Measurements from ENCODE around the gene TRAPPC14. TPM values are rescaled to one million over a fixed set of nuclear protein-coding genes. Genes with fewer than 3 reads are reported as not detected.
A peak's percentile ranks its signal among the peaks of the same experiment; 100 is the strongest.
"Not testable (repeated sequence)": the region's sequence is repeated elsewhere in the genome, so short reads cannot be mapped to it uniquely, and the experiment has no call there.

TRAPPC14 gene
- total RNA-seq, 6 experiments from 2014 or later, result 8.2 to 14.6 (median 10.3) TPM

DNA sequence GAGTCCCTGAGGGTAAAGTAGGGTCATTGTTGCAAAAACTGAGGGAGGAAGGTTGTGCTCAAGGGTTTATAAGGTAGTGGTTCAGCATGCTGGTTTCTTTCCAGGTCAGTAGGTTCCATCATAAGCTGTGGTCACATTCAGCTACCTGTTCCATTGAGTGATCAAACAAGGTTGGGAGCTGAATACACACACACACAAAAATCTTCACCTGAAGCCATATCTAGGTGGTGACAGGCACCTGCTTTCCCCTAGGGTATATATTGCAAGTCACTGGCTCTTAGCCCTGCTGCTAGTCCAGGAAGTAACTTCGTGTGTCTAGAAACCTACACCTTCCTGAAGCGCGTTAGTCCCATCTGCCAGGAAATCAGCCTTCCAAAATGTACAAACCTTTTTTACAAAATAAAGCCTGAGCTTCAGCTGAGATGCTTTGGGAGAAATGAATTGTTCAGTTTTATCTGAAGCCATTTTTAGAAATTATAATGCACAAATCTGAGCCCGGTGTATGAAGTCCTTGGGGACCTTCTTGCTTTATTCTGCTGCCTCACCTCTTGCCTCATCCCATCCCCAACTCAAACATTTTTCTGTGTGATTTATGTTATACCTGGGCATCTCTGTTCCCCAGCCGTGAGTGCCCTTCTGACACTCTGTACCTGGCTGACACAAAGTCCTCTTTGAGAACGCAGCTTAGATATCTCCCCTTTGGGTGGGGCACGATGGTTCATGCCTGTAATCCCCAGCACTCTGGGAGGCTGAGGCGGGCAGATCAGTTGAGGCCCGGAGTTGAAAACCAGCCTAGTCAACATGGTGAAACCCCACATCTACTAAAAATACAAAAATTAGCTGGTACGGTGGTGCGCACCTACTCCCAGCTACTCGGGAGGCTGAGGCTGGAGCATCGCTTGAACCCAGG lies 20.4 kb downstream of the TRAPPC14 start:
- DNase-seq (no peak), ATAC-seq (no peak)
- Histone ChIP-seq H3K4me1 (peaks cover 0 to 17% (median 0%) of the 10 kb centered on the region in 4 donors), H3K9me3 (no peaks in the 10 kb centered on the region), H3K27ac (no peak overlapping the region), H3K36me3 (no peaks in the 10 kb centered on the region), H3K4me3 (no peak overlapping the region), H3K27me3 (no peaks in the 10 kb centered on the region)
- TF ChIP-seq, protein P1, sequence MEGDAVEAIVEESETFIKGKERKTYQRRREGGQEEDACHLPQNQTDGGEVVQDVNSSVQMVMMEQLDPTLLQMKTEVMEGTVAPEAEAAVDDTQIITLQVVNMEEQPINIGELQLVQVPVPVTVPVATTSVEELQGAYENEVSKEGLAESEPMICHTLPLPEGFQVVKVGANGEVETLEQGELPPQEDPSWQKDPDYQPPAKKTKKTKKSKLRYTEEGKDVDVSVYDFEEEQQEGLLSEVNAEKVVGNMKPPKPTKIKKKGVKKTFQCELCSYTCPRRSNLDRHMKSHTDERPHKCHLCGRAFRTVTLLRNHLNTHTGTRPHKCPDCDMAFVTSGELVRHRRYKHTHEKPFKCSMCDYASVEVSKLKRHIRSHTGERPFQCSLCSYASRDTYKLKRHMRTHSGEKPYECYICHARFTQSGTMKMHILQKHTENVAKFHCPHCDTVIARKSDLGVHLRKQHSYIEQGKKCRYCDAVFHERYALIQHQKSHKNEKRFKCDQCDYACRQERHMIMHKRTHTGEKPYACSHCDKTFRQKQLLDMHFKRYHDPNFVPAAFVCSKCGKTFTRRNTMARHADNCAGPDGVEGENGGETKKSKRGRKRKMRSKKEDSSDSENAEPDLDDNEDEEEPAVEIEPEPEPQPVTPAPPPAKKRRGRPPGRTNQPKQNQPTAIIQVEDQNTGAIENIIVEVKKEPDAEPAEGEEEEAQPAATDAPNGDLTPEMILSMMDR (IDR thresholded peaks at IDR 0.05), result no peak
- TF ChIP-seq POLR2A (IDR thresholded peaks at IDR 0.05), result no peak
- WGBS (ENCODE audit: insufficient coverage, low coverage, low lambda C conversion rate, missing lambda C conversion rate), result 77% methylated on average over 13 of the region's 13 CpGs
- intact Hi-C loops (cut with DNase I), result loop anchor here (10.0 kb wide), 1 partner anchor 87 kb away; no protein-coding TSS in a partner anchor

DNA sequence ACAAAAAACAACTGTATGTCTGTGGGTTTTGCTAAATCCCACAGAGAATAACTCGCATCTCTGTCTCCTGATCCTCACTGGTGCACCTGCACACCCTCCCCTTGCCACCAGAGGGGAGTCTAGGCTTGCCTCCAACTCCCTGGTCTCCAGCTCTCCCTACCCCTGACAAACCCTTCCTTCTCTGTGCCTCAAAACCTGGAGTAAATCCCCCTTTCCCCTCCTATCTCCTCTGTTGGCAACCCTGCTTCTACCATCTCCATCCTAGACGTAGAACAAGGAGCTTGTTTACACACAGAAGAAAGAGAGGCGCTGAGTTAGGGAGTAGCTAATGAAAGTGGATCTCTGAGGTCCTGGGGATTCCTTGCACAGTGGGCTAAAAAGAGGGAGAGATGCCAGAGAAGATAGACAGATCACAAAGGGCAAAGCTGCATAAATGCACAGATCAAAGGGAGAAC lies 25.8 kb downstream of the TRAPPC14 start:
- TF ChIP-seq, protein P1 (IDR thresholded peaks at IDR 0.05), result peak; percentile 84 to 85 (median 84)
- no peak for TF ChIP-seq POLR2A (IDR thresholded peaks at IDR 0.05)
- H3K4me3 ChIP-seq, result no peak overlapping the region
- WGBS (ENCODE audit: insufficient coverage, low coverage, low lambda C conversion rate, missing lambda C conversion rate), result 21% methylated on average over 3 of the region's 3 CpGs
- H3K27ac ChIP-seq, result no peak overlapping the region
- H3K9me3 ChIP-seq, result no peaks in the 10 kb centered on the region
- no peaks in the 10 kb centered on the region for H3K36me3 ChIP-seq
- peaks cover 0 to 26% (median 0%) of the 10 kb centered on the region in 4 donors for H3K4me1 ChIP-seq
- ATAC-seq, result peak; percentile 77 to 83 (median 78)
- intact Hi-C loops (cut with DNase I), result loop anchor here (10.0 kb wide), 1 partner anchor 92 kb away; no protein-coding TSS in a partner anchor
- H3K27me3 ChIP-seq, result no peaks in the 10 kb centered on the region
- peak in 2 of 3 donors; percentile 67 to 68 for DNase-seq

DNA sequence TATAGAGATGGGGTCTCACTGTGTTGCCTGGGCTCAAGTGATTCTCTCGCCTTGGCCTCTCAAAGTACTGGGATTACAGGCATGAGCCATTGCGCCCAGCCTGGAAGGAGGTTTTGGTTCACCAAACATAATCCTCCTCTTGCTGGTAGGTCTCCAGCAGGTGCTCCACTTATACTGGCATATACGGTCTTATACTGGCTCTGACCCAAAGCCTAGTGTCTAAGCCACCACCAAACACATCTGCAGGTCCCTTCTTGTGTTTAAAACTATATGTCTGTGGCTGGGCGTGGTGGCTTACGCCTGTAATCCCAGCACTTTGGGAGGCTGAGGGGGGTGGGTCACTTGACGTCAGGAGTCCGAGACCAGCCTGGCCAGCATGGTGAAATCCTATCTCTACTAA lies 26.4 kb downstream of the TRAPPC14 start:
- intact Hi-C loops (cut with DNase I), result loop anchor here (10.0 kb wide), 1 partner anchor 93 kb away; no protein-coding TSS in a partner anchor
- no peaks in the 10 kb centered on the region for H3K27me3 ChIP-seq
- no peak for TF ChIP-seq POLR2A (IDR thresholded peaks at IDR 0.05)
- TF ChIP-seq, protein P1 (IDR thresholded peaks at IDR 0.05), result no peak
- H3K4me1 ChIP-seq, result peaks cover 0 to 26% (median 0%) of the 10 kb centered on the region in 4 donors
- 45% methylated on average over 7 of the region's 7 CpGs for WGBS (ENCODE audit: insufficient coverage, low coverage, low lambda C conversion rate, missing lambda C conversion rate)
- no peaks in the 10 kb centered on the region for H3K36me3 ChIP-seq
- H3K27ac ChIP-seq, result no peak overlapping the region
- ATAC-seq (no peak), DNase-seq (no peak)
- no peaks in the 10 kb centered on the region for H3K9me3 ChIP-seq
- peak overlapping the region in 1 of 3 donors; percentile 27 for H3K4me3 ChIP-seq

DNA sequence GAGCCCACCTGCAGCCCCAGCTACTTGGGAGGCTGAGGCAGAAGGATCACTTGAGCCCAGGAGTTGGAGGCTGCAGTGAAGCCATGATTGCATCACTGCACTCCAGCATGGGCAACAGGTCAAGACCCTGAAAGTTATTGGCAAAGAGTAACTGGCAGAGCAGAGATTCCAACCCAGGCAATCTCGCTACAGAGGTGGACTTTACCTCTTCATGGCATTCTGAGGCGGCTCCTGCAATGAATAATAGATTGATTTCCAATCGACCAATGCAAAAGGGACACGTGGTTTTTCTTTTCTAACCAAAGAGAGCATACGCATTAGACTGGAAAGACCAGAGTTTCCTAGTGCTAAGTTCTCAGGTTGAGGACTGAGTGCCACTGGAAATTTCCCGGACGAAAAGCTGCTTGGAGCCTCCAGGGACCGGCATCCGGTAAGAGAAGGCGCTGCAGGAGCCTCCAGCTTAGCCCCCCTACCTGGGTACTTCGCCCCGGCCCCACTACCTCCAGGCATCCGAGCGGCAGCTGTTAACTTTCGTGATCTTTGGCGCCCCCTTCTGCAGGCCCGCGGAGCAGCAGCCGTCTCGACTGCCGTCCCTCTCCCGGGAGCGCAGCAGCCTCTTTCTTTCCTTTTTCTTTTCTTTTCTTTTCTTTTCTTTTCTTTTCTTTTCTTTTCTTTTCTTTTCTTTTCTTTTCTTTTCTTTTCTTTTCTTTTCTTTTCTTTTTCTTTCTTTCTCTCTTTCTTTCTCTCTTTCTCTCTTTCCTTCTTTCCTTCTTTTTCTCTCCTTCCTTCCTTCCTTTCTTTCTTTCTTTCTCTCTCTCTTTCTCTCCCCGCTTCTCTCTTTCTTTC lies 27.7 kb downstream of the TRAPPC14 start:
- intact Hi-C loops (cut with DNase I), result loop anchor here (10.0 kb wide), 1 partner anchor 94 kb away; no protein-coding TSS in a partner anchor

DNA sequence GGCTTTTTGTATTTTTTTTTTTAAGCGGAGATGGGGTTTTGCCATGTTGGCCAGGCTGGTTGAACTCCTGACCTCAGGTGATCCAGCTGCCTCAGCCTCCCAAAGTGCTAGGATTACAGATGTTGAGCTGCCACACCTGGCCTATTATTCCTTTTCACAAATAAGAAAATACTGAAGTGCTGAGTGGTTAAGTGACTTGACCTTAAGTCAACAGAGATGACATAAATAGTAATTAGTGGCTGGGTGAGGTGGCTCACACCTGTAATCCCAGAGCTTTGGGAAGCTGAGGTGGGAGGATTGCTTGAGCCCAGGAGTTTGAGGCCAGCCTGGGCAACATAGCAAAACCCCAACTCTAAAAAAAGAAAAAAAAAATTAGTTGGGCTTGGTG lies 28.3 kb downstream of the TRAPPC14 start:
- not testable (repeated sequence) for H3K4me3 ChIP-seq, ATAC-seq, H3K9me3 ChIP-seq, H3K36me3 ChIP-seq, DNase-seq, H3K27me3 ChIP-seq, H3K27ac ChIP-seq
- intact Hi-C loops (cut with DNase I), result loop anchor here (10.0 kb wide), 1 partner anchor 95 kb away; no protein-coding TSS in a partner anchor
- WGBS (ENCODE audit: insufficient coverage, low coverage, low lambda C conversion rate, missing lambda C conversion rate), result 92% methylated on average over 1 of the region's 1 CpG
- peaks cover 0 to 36% (median 0%) of the 10 kb centered on the region in 4 donors for H3K4me1 ChIP-seq

More for the DNA sequence above, 27.7 kb downstream of the TRAPPC14 start:
- no peak for TF ChIP-seq POLR2A (IDR thresholded peaks at IDR 0.05)
- TF ChIP-seq, protein P1 (IDR thresholded peaks at IDR 0.05), result peak; percentile 79 to 94 (median 88)
- WGBS (ENCODE audit: insufficient coverage, low coverage, low lambda C conversion rate, missing lambda C conversion rate), result 9% methylated on average over 13 of the region's 24 CpGs
- H3K9me3 ChIP-seq, result no peaks in the 10 kb centered on the region
- peaks cover 0 to 32% (median 0%) of the 10 kb centered on the region in 4 donors for H3K4me1 ChIP-seq
- no peaks in the 10 kb centered on the region for H3K36me3 ChIP-seq
- DNase-seq (peak; percentile 84 to 87 (median 86)), ATAC-seq (peak; percentile 65 to 73 (median 68))
- no peaks in the 10 kb centered on the region for H3K27me3 ChIP-seq
- peak overlapping the region; percentile 27 to 49 (median 48) for H3K4me3 ChIP-seq
- peak overlapping the region in 2 of 3 donors; percentile 63 to 64 for H3K27ac ChIP-seq
